ENCODE results near the gene NCOA4.
A peak's percentile ranks its signal among the peaks of the same experiment; 100 is the strongest.

Gene NCOA4

GRCh38 chr10:46019569-46020343 lies 10.7 kb downstream of the NCOA4 start:
- DNase-seq: no peak

DNA sequence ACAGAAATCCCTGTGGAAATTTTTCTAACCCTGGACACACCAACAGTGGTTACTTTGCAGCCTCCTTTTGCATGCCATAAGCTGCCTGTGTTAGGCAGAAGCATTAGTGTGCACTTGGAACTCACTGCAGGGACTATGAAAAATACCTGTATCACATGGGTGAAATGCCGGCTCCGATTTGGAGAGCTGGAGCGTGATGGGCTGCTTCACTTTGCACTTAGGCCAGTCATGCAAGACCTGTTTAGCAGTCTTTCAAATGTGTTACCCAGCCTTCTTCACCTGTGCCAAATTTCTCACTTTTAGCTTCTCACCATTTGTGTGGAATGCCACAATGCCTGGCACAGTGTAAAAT lies 11.3 kb downstream of the NCOA4 start:
- peak overlapping the region; percentile 59 for H3K27ac ChIP-seq
- H3K27me3 ChIP-seq (replicated peaks): no peaks in the 10 kb centered on the region
- TF ChIP-seq, protein P1, sequence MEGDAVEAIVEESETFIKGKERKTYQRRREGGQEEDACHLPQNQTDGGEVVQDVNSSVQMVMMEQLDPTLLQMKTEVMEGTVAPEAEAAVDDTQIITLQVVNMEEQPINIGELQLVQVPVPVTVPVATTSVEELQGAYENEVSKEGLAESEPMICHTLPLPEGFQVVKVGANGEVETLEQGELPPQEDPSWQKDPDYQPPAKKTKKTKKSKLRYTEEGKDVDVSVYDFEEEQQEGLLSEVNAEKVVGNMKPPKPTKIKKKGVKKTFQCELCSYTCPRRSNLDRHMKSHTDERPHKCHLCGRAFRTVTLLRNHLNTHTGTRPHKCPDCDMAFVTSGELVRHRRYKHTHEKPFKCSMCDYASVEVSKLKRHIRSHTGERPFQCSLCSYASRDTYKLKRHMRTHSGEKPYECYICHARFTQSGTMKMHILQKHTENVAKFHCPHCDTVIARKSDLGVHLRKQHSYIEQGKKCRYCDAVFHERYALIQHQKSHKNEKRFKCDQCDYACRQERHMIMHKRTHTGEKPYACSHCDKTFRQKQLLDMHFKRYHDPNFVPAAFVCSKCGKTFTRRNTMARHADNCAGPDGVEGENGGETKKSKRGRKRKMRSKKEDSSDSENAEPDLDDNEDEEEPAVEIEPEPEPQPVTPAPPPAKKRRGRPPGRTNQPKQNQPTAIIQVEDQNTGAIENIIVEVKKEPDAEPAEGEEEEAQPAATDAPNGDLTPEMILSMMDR (IDR thresholded peaks at IDR 0.05; ENCODE audit: low read depth, low read length, missing control alignments): no peak
- H3K36me3 ChIP-seq (replicated peaks): peaks cover 7% of the 10 kb centered on the region
- no peak overlapping the region for H3K4me3 ChIP-seq (ENCODE audit: low read depth, low read length)
- DNase-seq: no peak
- in situ Hi-C loops (cut with HindIII; ENCODE audit: low pct_ligation_motif_present, low sequenced_read_pairs): no loop called here

More at GRCh38 chr10:46019569-46020343, 10.7 kb downstream of the NCOA4 start:
- no peaks in the 10 kb centered on the region for H3K27me3 ChIP-seq (replicated peaks)
- peak overlapping the region; percentile 3 for H3K27ac ChIP-seq
- H3K36me3 ChIP-seq (replicated peaks): peaks cover 3% of the 10 kb centered on the region
- TF ChIP-seq, protein P1 (IDR thresholded peaks at IDR 0.05; ENCODE audit: low read depth, low read length, missing control alignments): no peak
- H3K4me3 ChIP-seq (ENCODE audit: low read depth, low read length): no peak overlapping the region
- in situ Hi-C loops (cut with HindIII; ENCODE audit: low pct_ligation_motif_present, low sequenced_read_pairs): no loop called here

DNA sequence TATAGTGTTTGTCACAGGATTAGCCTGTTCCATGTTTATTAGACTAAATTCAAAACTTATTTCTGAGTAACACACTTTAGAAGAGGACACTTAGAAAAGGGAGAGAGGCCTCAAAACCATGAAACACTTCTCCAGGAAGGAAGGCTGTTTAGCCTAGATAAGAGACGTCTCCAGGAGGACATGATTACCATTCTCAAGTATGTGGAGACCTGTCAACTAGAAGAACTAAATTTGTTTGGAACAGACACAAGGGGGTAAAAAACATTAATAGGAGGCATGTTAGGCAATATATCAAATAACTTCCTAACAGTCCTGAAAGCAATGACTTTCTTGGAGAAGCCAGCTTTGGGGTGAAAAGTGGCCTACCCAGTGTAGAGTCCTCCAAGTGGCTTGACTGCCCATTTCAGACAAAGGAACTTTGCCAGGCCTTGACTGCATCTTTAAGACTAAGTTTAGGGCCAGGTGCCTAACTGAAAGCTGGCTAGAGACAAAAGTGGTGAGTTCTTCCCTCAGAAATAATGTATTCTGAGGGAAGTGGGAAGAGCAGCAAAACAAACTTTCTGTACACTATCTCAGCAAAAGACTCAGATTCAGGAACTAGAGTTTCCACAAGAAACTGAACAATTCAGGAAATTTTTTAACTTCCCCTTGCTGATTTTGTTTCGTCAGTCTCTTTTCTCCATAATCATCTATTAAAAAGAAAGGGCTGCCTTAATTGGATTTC lies 11.8 kb downstream of the NCOA4 start:
- Histone ChIP-seq H3K4me3 (ENCODE audit: low read depth, low read length) (no peak overlapping the region), H3K27ac (peak overlapping the region; percentile 59), H3K27me3 (replicated peaks) (no peaks in the 10 kb centered on the region), H3K36me3 (replicated peaks) (peaks cover 12% of the 10 kb centered on the region)
- TF ChIP-seq, protein P1 (IDR thresholded peaks at IDR 0.05; ENCODE audit: low read depth, low read length, missing control alignments): no peak
- peak; percentile 26 for DNase-seq
- in situ Hi-C loops (cut with HindIII; ENCODE audit: low pct_ligation_motif_present, low sequenced_read_pairs): no loop called here

DNA sequence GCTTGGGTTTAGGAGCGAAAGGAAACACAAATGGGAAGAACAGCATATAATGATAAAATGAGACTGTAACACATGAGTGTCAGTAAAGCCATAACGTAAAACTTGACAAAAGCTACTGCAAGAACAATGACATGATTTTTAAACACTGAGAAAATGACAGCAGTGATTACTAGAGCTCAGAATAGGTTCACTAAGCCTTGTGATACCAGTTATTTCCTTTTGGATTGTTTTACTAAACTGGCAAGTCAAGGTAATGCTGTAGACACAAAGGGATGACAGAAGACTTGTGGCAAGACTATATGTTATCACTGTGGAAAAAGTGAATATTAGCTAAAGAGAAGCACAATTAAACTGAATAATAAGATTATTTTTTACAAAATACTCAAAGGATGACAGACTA lies 12.7 kb downstream of the NCOA4 start:
- DNase-seq: no peak
- TF ChIP-seq, protein P1 (IDR thresholded peaks at IDR 0.05; ENCODE audit: low read depth, low read length, missing control alignments): no peak
- H3K27me3 ChIP-seq (replicated peaks): no peaks in the 10 kb centered on the region
- peak overlapping the region; percentile 59 for H3K27ac ChIP-seq
- H3K36me3 ChIP-seq (replicated peaks): peaks cover 19% of the 10 kb centered on the region
- in situ Hi-C loops (cut with HindIII; ENCODE audit: low pct_ligation_motif_present, low sequenced_read_pairs): no loop called here
- no peak overlapping the region for H3K4me3 ChIP-seq (ENCODE audit: low read depth, low read length)

DNA sequence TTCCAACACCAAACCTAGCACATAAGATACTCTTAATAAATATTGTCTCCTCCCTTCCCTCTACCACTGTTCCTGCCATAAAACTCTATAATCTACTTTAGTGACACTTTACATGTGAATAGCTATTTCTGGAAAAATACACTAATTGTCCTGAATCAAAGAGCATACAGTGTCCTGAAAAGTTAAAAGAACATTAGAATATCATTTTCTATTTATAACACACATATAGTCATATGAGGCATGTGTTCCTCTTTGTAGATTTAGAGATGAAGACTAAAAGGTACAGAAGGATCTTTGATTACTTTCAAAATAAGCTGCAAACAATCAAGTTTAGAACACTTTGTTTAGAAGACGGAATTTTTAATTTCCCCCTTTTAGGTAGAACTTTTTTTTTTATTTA lies 13.6 kb downstream of the NCOA4 start:
- Histone ChIP-seq H3K36me3 (replicated peaks) (peaks cover 22% of the 10 kb centered on the region), H3K27ac (no peak overlapping the region), H3K27me3 (replicated peaks) (no peaks in the 10 kb centered on the region), H3K4me3 (ENCODE audit: low read depth, low read length) (no peak overlapping the region)
- in situ Hi-C loops (cut with HindIII; ENCODE audit: low pct_ligation_motif_present, low sequenced_read_pairs): no loop called here
- TF ChIP-seq, protein P1 (IDR thresholded peaks at IDR 0.05; ENCODE audit: low read depth, low read length, missing control alignments): no peak
- no peak for DNase-seq

All from brain microvascular endothelial cell (primary cell).